ENCODE measurements around the gene MED14.

DNA sequence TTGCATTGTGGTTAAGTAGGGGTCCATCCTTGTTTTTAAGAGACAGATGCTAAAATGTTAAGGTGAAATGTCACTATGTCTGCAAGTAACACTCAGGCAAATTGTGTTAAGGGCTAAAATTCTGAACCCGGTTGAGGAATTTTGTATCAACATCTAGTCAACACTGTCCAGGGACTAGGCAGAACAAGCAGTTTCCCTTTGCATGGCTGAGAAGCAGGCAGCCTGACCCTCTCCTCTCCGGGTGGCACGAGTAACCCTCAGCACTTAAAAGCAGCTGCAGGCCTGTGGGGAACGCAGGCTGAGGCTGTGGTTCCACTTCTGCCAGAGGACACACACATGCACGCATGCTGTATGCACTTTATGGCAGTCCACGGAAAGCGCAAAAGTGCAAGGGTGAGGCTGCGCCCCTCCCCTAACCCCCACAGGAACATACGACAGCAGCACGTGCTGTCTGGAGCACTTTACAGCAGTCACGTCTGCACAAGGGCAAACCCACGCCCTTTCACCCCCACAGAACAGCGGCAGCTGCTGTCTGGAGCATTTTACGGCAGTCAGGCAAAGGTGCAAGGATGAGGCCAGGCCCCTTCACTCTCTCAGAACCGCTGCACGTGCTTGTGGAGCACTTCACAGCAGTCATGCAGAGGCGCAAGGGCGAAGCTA is 112.7 kb downstream of the MED14 start:
- TF ChIP-seq, protein P1, sequence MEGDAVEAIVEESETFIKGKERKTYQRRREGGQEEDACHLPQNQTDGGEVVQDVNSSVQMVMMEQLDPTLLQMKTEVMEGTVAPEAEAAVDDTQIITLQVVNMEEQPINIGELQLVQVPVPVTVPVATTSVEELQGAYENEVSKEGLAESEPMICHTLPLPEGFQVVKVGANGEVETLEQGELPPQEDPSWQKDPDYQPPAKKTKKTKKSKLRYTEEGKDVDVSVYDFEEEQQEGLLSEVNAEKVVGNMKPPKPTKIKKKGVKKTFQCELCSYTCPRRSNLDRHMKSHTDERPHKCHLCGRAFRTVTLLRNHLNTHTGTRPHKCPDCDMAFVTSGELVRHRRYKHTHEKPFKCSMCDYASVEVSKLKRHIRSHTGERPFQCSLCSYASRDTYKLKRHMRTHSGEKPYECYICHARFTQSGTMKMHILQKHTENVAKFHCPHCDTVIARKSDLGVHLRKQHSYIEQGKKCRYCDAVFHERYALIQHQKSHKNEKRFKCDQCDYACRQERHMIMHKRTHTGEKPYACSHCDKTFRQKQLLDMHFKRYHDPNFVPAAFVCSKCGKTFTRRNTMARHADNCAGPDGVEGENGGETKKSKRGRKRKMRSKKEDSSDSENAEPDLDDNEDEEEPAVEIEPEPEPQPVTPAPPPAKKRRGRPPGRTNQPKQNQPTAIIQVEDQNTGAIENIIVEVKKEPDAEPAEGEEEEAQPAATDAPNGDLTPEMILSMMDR (IDR thresholded peaks at IDR 0.05) = no peak
- TF ChIP-seq EP300 (IDR thresholded peaks at IDR 0.05) = no peak
- no peak for TF ChIP-seq POLR2A (IDR thresholded peaks at IDR 0.05)
- no peak for TF ChIP-seq POLR2AphosphoS5 (IDR thresholded peaks at IDR 0.05)
